OCI-LY7 (cell line): Measurements from ENCODE around the gene LGALS16. TPM values are rescaled to one million over a fixed set of nuclear protein-coding genes. Genes with fewer than 3 reads are reported as not detected.

Source experiments
- BruUV-seq: library from RNA; stranded (reverse); fragments of 400-500 nt; replicated peaks from 2 replicates; lab custom pipeline; 2021; lab: Mats Ljungman, UMichigan
- CTCF ChIA-PET: fragments of 300-600 bp; sonication (Branson Sonifier 250); formaldehyde crosslinking; loops from one replicate; lab custom pipeline; 2022; ENCODE audit warnings: antibody characterized with exemption; ENCODE audit not compliant: unreplicated experiment; lab: Charles Lee
- POLR2A ChIA-PET: fragments of 300-600 bp; sonication (Branson Sonifier 250); formaldehyde crosslinking; loops from one replicate; lab custom pipeline; 2022; ENCODE audit warnings: antibody characterized with exemption; lab: Charles Lee
- DNase-seq: peaks from one replicate; pipeline ENCODE4 v3.0.0-alpha.2; 2015; ENCODE audit warnings: low spot score
- H2AFZ ChIP-seq: fragments of 200-600 bp; sonication (generic), shearing (Covaris generic); 2 replicates; pipeline ENCODE4 v1.6.1; 2014; ENCODE audit warnings: mild to moderate bottlenecking, antibody characterized with exemption, low read length, moderate library complexity
- H3K27ac ChIP-seq: fragments of 200-600 bp; sonication (generic); 2 replicates; pipeline ENCODE4 v1.5.1; 2014; ENCODE audit warnings: mixed run types, low read depth, mild to moderate bottlenecking, moderate library complexity, low read length, inconsistent platforms; ENCODE audit not compliant: poor library complexity, severe bottlenecking
- H3K36me3 ChIP-seq: fragments of 200-600 bp; sonication (generic); 2 replicates; pipeline ENCODE4 v1.6.1; 2014; ENCODE audit warnings: mild to moderate bottlenecking, antibody characterized with exemption, low read length, moderate library complexity, mixed read lengths; ENCODE audit not compliant: insufficient read depth
- H3K4me1 ChIP-seq: fragments of 200-600 bp; sonication (generic); 2 replicates; pipeline ENCODE4 v1.5.1; 2014; ENCODE audit warnings: mild to moderate bottlenecking, low read length; ENCODE audit not compliant: insufficient read depth, poor library complexity, severe bottlenecking
- H3K4me2 ChIP-seq: fragments of 200-600 bp; sonication (generic); 2 replicates; pipeline ENCODE4 v1.6.1; 2014; ENCODE audit warnings: mild to moderate bottlenecking, low read length
- H3K4me3 ChIP-seq: fragments of 200-600 bp; sonication (generic); 2 replicates; pipeline ENCODE4 v1.5.1; 2014; ENCODE audit warnings: mild to moderate bottlenecking, low read depth, low read length; ENCODE audit not compliant: poor library complexity, severe bottlenecking
- H3K79me2 ChIP-seq: fragments of 200-600 bp; sonication (generic); 2 replicates; pipeline ENCODE4 v1.6.1; 2016; ENCODE audit warnings: low read depth, mild to moderate bottlenecking, low read length, moderate library complexity, mixed read lengths; ENCODE audit not compliant: insufficient read depth
- H3K9me2 ChIP-seq: fragments of 200-600 bp; sonication (generic); 2 replicates; pipeline ENCODE4 v1.6.1; 2016; ENCODE audit warnings: mild to moderate bottlenecking, low read length, mixed read lengths; ENCODE audit not compliant: insufficient read depth
- H3K9me3 ChIP-seq: fragments of 200-600 bp; sonication (generic); 2 replicates; pipeline ENCODE4 v1.6.1; 2014; ENCODE audit warnings: mild to moderate bottlenecking, mixed run types, low read length, mixed read lengths
- H4K20me1 ChIP-seq: fragments of 200-600 bp; sonication (generic); 2 replicates; pipeline ENCODE4 v1.6.1; 2014; ENCODE audit warnings: mild to moderate bottlenecking, antibody characterized with exemption, low read length, moderate library complexity, mixed read lengths; ENCODE audit not compliant: insufficient read depth
- CTCF ChIP-seq: fragments of 200-600 bp; sonication (generic); conservative IDR thresholded peaks from 2 replicates; pipeline ENCODE4 v1.5.1; 2014; ENCODE audit warnings: mild to moderate bottlenecking, antibody characterized with exemption, low read length, moderate library complexity, mixed read lengths
- EZH2phosphoT487 ChIP-seq: fragments of 200-600 bp; sonication (generic); IDR thresholded peaks from 2 replicates; pipeline ENCODE4 v1.6.1; 2018; ENCODE audit warnings: low read depth, borderline replicate concordance, mild to moderate bottlenecking, mixed run types, antibody characterized with exemption, low read length, moderate library complexity, mixed read lengths
- intact Hi-C: fragments of 100-400 bp; cut with micrococcal nuclease; formaldehyde crosslinking; loops from one replicate; pipeline ENCODE4 v1.10.0; 2022; ENCODE audit not compliant: unreplicated experiment
- total RNA-seq, 2 experiments: library from RNA; depleted of rRNA in 1 of 2; stranded (reverse); fragments of >200 nt in 1 of 2; shearing (Covaris generic) in 1 of 2; gene quantifications; 2 replicates each; pipeline ENCODE4 v1.2.3, GENCODE V29; 2014 to 2022

Gene LGALS16
- total RNA-seq, 2 experiments from 2014 or later: not detected

GRCh38 chr19:39645800-39646411 lies 9.8 kb upstream of the LGALS16 start:
- Histone ChIP-seq H3K4me2 (no peak overlapping the region), H3K79me2 (no peaks in the 10 kb centered on the region), H2AFZ (no peak overlapping the region), H3K36me3 (no peaks in the 10 kb centered on the region), H3K9me2 (no peaks in the 10 kb centered on the region), H4K20me1 (no peaks in the 10 kb centered on the region), H3K4me1 (no peaks in the 10 kb centered on the region), H3K9me3 (no peaks in the 10 kb centered on the region), H3K27ac (no peak overlapping the region), H3K4me3 (no peak overlapping the region)
- ChIA-PET POLR2A (no interaction called here), CTCF (no interaction called here)
- DNase-seq: peak; percentile 11
- TF ChIP-seq CTCF (no peak), EZH2phosphoT487 (no peak)
- intact Hi-C loops: no loop called here
- no TSS peak for BruUV-seq

GRCh38 chr19:39647918-39648317 lies 7.8 kb upstream of the LGALS16 start:
- no peak for DNase-seq
- Histone ChIP-seq H3K36me3 (no peaks in the 10 kb centered on the region), H3K79me2 (no peaks in the 10 kb centered on the region), H4K20me1 (no peaks in the 10 kb centered on the region), H3K4me1 (no peaks in the 10 kb centered on the region), H3K9me2 (no peaks in the 10 kb centered on the region), H3K9me3 (no peaks in the 10 kb centered on the region), H3K4me3 (no peak overlapping the region), H3K27ac (no peak overlapping the region), H3K4me2 (no peak overlapping the region), H2AFZ (no peak overlapping the region)
- intact Hi-C loops: no loop called here
- POLR2A ChIA-PET: no interaction called here
- CTCF ChIA-PET: no interaction called here
- BruUV-seq: no TSS peak
- TF ChIP-seq CTCF: no peak
- TF ChIP-seq EZH2phosphoT487: no peak

- ChIA-PET CTCF (no interaction called here), POLR2A (no interaction called here)
- Histone ChIP-seq H3K79me2 (no peaks in the 10 kb centered on the region), H2AFZ (no peak overlapping the region), H3K4me1 (no peaks in the 10 kb centered on the region), H4K20me1 (no peaks in the 10 kb centered on the region), H3K27ac (no peak overlapping the region), H3K4me2 (no peak overlapping the region), H3K4me3 (no peak overlapping the region), H3K36me3 (no peaks in the 10 kb centered on the region), H3K9me2 (no peaks in the 10 kb centered on the region), H3K9me3 (no peaks in the 10 kb centered on the region)
- DNase-seq: no peak
- TF ChIP-seq CTCF (no peak), EZH2phosphoT487 (no peak)
- no TSS peak for BruUV-seq
- intact Hi-C loops: no loop called here
Measured at GRCh38 chr19:39659791-39660190, 4.1 kb downstream of the LGALS16 start.
